ENCODE measurements around the gene SAPCD2. TPM values are rescaled to one million over a fixed set of nuclear protein-coding genes. Genes with fewer than 3 reads are reported as not detected.

SAPCD2 gene
- polyA plus RNA-seq, 3 donors: 5.4 to 6.2 (median 5.9) TPM

DNA sequence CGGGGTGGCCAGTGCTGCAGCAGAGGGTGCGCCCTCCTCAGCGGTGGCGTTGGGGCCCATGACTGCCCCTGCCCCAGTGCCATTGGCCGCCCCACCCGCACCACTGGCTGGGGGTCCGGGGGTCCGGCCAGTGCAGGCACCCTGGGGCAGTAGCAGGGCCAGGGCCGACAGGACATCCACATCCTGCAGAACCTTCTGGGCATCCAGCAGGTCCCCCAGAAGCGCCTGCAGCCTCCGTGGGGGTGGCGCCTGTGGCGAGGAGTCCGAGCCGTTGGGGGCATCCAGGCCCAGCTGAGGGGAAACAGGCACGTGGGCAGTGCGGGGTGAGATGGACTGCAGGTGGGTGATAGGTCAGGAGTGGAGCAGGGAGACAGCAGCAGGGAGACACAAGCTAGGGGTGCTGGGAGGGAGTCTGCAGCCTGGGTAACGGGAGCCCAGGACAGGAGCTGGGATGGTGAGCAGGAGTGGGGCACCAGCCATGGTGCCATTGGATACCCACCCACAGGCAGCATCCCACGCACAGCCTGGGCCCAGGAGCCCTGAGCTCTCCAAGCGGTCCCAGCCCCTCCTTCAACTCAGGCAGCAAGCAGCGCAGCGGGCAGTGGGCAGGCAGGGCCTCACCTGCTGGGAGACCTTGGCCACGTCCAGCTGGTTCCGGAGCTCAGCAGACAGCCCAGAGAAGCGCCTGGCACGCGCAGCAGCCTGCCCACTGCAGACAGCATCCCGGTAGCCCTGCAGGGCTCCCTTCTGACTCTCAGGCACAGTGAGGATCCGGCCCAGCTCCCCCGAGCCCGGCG, 49.4 kb downstream of the SAPCD2 start:
- DNase-seq (ENCODE audit: low read depth in 3 of 3, low spot score in 2 of 3): no peak

DNA sequence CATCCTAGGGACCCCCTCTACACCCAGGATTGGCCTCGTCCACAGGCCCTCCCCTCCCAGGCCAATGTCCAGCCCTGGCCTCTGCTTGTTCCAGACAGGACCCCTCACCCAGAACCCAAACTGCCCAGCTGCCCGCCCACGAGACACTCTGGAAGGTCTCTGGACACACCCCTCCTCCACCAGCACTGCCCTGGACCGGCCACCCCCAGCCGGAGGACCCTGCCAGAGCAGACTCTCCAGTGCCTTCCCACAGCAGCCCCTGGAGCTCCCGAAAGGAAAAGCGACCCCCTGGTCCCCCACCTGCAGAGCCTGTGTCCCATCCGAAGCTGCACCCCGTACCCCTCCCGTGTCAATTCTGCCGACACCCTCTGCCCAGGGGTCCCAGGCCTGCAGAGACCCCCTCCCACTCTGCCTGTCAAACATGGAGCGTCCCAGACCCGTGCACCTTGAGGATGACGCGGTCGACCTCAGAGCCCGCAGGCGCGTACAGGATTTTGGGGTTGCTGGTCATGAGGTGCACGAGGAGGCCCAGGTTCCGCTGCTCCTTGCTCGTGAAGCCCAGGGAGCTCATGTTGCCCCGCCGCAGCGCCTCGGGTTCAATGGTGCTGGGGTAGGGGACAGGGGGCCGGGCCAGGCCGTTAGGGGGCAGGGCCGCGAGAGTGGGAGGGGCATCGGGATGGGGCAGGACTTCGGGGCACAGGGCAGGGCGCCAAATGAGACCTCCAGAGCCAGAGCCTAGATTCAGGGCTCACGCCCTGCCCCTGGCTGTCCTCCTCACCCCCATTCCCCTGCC, 50.3 kb downstream of the SAPCD2 start:
- DNase-seq (ENCODE audit: low read depth in 3 of 3, low spot score in 2 of 3): no peak

DNA sequence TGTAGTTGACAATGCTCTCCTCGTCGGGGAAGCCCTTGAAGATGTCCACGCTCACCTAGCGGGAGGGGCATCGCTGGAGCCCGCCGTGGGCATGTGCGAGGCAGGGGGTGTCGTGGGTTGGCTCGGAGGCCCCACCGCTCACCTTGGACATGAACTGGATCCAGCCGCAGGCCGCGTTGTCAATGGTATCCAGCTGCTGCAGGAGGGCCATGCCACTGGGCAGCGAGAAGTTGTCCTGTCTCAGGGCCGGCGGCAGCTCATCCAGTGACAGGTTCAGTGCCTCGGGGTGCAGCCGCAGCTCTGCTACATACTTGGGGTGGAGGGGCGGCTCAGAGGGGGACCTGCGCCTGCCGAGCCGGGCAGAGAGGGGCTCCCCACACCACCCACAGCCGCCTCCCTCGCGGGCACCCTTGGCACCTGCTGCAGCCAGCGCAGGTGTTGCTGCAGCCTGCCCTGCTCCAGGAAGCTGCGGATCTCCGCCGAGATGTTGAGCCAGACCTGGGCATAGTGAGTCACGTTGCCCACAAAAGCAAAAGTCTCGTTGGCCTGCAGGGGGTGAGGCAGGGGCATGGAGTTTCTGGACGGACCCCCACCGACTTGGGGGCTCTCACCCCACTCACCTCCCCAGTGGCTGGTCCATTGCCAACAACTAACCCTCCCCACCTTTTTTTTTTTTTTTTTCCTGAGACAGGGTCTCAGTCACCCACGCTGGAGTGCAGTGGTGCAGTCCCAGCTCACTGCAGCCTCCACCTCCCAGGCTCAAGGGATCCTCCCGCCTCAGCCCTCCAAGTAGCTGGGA, 51.4 kb downstream of the SAPCD2 start:
- no peak for DNase-seq (ENCODE audit: low read depth in 3 of 3, low spot score in 2 of 3)

DNA sequence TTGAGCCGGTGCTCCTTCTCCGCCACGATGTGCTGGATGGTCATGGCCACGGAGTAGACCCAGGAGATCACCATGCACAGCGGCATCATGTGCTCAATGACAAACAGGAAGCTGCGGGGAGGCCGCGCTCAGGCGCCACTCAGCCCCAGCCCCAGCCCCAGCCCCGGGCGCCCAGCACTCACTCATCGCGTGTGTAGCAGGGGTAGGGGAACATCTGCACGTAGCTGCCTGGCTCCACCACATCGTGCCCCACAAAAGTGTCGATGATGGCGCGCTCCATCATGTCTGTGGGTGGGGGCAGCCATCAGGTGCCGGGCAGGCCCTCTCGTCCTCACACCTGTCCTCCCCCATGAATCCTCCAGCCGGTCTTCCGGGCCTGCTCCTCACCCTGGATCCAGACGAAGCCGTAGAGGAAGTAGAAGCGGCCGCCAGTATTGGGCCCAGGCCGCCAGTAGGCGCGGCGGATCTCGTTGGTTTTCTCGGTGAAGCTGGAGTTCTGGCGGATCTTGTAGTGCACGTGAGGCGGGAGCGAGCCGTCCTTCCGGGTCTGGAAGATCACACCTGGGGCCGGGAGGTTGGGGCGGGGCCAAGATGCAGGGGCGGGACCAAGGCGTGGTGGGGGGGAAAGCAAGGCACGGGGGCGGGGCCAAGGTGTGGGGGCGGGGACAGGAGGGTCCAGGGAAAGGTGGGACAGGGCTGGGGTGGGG, 52.4 kb downstream of the SAPCD2 start:
- DNase-seq (ENCODE audit: low read depth in 3 of 3, low spot score in 2 of 3): no peak

DNA sequence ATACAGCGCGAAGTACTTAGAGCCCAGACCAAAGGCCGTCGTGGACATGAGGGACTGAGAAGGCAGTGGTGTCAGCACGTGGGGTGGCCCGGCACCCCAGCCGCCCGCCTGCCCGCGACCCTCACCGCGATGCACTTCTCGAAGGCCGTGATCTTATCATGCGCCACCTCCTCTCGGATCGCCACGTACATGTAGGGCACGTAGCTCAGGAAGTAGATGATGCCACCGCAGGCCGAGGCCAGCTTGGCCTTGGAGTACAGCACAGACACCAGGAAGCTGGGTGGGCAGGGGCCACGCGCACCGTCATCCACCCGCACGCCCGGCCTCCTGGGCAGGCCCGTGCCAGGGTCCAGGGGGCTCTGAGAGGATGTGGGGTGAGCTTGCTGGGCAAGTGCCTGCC, 53.3 kb downstream of the SAPCD2 start:
- no peak for DNase-seq (ENCODE audit: low read depth in 3 of 3, low spot score in 2 of 3)

DNA sequence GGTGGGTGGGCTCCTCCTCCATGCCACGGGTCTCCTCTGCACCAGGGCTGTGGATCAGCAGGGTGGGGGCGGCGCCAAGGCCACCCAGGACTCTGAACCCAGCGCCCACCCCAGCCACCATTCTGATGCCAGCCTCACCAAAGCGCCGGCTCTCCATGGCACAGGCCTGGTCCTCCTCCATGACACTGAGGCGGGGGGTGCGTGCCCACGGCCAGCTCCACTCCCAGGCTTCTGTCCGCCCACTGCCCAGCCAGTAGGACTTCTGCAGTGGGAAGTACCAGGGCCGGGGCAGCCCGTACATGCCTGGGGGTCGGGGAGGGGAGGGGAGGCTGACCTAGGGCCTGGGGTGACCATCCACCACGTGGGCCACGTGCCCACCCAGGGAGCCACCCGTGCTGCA, 53.9 kb downstream of the SAPCD2 start:
- DNase-seq (ENCODE audit: low read depth in 3 of 3, low spot score in 2 of 3): no peak

DNA sequence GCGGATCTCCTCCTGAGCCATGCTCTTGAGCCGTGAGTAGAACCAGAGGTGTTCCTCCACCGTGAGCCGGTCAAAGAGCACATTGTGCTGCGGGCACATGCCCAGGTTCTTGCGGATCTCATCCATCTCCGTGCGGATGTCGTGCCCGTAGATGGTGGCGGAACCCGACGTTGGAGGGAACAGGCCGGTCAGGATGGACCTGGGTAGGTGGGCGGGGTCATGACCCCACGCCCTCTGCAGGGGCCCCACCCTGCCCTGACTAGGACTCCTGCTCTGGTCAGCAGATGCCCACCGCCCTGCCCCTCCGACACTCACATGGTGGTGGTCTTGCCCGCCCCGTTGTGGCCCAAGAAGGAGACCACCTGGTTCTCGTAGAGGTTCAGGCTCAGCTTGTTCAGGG, 54.4 kb downstream of the SAPCD2 start:
- DNase-seq (ENCODE audit: low read depth in 3 of 3, low spot score in 2 of 3): no peak

DNA sequence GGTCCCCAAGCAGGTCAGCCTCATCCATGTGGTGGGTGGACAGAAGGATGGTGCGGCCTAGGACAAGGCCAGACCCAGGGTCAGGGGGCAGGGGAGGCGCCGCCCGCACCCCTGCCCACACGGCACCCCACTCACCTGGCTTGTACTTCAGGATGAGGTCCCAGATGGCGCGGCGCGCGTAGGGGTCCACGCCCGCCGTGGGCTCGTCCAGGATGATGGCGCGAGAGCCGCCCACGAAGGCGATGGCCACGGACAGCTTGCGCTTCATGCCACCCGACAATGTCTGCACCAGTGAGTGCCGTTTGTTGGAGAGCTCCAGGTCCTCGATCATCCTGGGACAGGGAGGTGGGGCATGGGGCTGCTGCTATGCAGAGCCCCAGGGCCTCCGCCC, 54.8 kb downstream of the SAPCD2 start:
- no peak for DNase-seq (ENCODE audit: low read depth in 3 of 3, low spot score in 2 of 3)

DNA sequence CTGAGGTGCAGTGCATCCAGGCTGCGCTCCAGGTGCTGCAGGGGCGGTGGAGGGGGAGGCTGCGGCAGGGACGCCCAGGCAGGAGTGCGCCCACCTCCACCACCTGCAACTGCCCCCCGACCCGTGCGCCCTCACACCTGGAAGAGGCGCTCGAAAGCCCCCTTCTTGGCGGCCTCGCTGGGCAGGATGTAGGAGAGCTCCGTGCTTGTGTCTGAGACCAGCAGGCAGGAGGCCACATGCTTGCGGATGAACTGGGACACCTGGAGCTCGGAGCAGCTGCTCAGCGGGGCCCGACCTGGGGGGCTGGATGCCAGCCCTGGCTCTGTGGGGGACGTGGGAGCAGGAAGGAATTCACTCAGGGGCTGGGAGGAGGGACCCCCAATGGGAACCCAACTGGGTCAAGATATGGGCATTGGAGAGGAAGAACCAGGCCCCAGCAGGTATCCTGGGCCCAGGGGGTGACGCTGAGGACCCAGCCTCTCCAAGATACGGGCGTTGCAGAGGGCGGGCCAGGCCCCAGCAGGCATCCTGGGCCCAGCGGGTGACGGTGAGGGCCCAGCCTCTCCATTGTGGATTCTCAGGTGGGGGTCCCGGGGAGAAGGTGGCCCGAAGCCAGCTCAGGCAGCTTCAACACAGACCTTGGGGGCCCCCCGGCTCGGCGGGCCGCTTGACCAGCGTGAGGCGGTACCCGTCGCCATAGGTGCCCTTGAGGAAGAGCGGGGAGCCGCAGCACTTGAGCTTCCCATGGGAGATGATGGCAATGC, 55.4 kb downstream of the SAPCD2 start:
- no peak for DNase-seq (ENCODE audit: low read depth in 3 of 3, low spot score in 2 of 3)

DNA sequence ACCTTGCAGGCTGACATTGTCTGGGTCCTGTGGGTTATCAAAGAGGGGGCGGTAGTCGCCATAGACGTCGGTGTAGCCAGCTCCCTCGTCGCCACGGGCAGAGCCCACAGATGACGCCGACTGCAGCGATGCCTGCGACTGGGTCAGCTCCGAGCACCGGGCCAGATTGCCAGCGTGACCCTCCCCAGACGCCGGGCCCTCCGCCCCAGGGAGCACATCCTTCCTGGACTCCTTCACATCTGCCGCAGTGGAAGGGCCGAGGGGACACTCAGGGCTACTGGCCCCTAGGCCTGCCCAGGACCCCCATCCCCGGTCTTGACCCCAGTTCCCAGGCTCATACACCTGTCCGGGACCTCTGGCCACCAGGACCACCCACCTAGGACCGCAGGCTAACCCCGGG, 56.2 kb downstream of the SAPCD2 start:
- DNase-seq (ENCODE audit: low read depth in 3 of 3, low spot score in 2 of 3): no peak

DNA sequence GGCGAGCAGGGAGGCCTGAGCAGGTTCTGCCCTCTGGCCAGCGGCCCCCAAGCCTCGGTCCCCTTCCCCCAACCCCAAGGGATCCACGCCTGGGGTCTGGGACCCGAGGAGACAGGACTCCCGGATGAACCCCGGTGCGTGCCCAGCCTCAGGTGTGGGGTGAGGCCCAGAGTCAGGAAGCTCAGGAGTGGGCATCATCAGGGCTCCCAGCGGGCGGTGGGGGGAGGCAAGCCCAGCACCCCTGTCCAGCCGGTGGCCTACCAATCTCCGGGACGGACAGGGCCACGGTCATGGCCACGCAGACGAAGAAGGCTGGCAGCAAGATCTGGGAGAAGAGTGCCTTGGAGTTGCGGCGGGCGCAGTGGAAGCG, 56.8 kb downstream of the SAPCD2 start:
- DNase-seq (ENCODE audit: low read depth in 3 of 3, low spot score in 2 of 3): no peak

DNA sequence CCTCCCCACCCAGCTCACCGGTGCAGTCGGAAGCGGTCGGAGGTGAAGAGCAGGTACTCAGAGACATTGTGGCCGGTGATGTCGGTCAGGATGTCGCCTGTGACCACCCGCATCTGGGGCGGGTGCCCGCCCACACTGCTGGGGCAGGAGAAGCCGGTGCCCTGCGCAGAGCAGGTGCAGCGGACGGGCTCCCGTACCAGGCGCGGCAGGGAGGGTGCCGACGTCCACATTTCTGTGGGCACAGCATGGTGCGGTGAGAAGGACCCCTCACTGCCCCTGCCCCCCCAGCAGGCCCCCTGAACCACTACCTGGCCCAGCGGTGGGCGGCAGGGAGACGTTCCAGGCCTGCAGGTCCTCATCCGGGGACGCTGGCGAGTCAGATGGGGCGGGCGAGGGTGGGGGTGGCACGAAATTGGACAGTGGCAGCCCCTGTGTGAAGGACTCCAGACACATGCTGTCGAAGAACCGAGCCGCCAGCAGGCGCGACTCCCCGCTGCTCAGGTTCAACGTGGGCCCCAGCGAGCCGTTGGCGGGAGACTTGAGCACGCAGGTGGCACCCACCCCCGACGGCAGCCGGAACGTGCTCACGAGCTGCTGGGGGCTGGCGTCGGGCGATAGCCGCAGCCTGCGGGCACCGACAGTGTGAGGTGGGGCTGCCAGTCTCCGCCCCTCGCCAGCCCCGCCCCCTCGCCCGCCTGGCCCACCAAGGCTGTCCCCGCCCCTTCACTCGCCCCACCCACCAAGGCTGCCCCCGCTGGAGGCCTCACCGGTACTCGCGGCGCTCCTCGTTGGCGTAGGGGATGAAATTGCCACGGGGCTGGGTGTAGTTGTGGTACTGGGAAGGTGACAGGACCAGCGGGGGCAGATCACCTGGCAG, 57.4 kb downstream of the SAPCD2 start:
- DNase-seq (ENCODE audit: low read depth in 3 of 3, low spot score in 2 of 3): no peak

Other genes starting within 250 kb of the SAPCD2 start
- under 1 TPM; 0.54 to 0.80 (median 0.64) TPM for gene AJM1, start 228.1 kb downstream of the SAPCD2 start, polyA plus RNA-seq (ENCODE audit: insufficient read length in 3 of 3)
- 10 to 100 TPM; 59.9 to 76.5 (median 65.2) TPM for gene PHPT1, start 221.1 kb downstream of the SAPCD2 start, polyA plus RNA-seq (ENCODE audit: insufficient read length in 3 of 3)
- gene MAMDC4, start 218.2 kb downstream of the SAPCD2 start, polyA plus RNA-seq (ENCODE audit: insufficient read length in 3 of 3): 1 to 10 TPM; 3.1 to 4.6 (median 4.3) TPM
- 100 to 1,000 TPM; 349 to 395 (median 374) TPM for gene EDF1, start 204.2 kb downstream of the SAPCD2 start, polyA plus RNA-seq (ENCODE audit: insufficient read length in 3 of 3)
- gene TRAF2, start 184.0 kb downstream of the SAPCD2 start, polyA plus RNA-seq (ENCODE audit: insufficient read length in 3 of 3): 10 to 100 TPM; 10.1 to 14.0 (median 10.1) TPM
- gene FBXW5, start 125.8 kb downstream of the SAPCD2 start, polyA plus RNA-seq (ENCODE audit: insufficient read length in 3 of 3): 10 to 100 TPM; 32.5 to 43.5 (median 38.4) TPM
- under 1 TPM; 0.28 to 0.58 (median 0.46) TPM for gene C8G, start 125.3 kb downstream of the SAPCD2 start, polyA plus RNA-seq (ENCODE audit: insufficient read length in 3 of 3)
- gene LCN12, start 118.3 kb downstream of the SAPCD2 start, polyA plus RNA-seq (ENCODE audit: insufficient read length in 3 of 3): 10 to 100 TPM; 13.1 to 18.8 (median 15.9) TPM
- 10 to 100 TPM; 20.9 to 29.3 (median 25.4) TPM for gene PTGDS, start 93.1 kb downstream of the SAPCD2 start, polyA plus RNA-seq (ENCODE audit: insufficient read length in 3 of 3)
- under 1 TPM; 0.03 to 0.23 (median 0.12) TPM for gene LCNL1, start 87.6 kb downstream of the SAPCD2 start, polyA plus RNA-seq (ENCODE audit: insufficient read length in 3 of 3)
- 10 to 100 TPM; 22.3 to 27.0 (median 24.4) TPM for gene PAXX, start 78.1 kb downstream of the SAPCD2 start, polyA plus RNA-seq (ENCODE audit: insufficient read length in 3 of 3)
- under 1 TPM in 2 of 3 donors, not detected in 1; 0.36 to 0.38 TPM for gene CLIC3, start 74.0 kb downstream of the SAPCD2 start, polyA plus RNA-seq (ENCODE audit: insufficient read length in 3 of 3)
- gene ABCA2, start 42.3 kb downstream of the SAPCD2 start, polyA plus RNA-seq (ENCODE audit: insufficient read length in 3 of 3): 10 to 100 TPM; 42.0 to 49.0 (median 46.3) TPM
- gene FUT7, start 38.5 kb downstream of the SAPCD2 start, polyA plus RNA-seq (ENCODE audit: insufficient read length in 3 of 3): under 1 TPM in 1 of 3 donors, not detected in 2; 0.06 TPM
- gene NPDC1, start 24.4 kb downstream of the SAPCD2 start, polyA plus RNA-seq (ENCODE audit: insufficient read length in 3 of 3): 10 to 100 TPM; 16.3 to 20.1 (median 18.7) TPM
- 1 to 10 TPM; 2.9 to 3.9 (median 3.3) TPM for gene ENTPD2, start 16.5 kb downstream of the SAPCD2 start, polyA plus RNA-seq (ENCODE audit: insufficient read length in 3 of 3)
- gene UAP1L1, start 7.0 kb upstream of the SAPCD2 start, polyA plus RNA-seq (ENCODE audit: insufficient read length in 3 of 3): 1 to 10 TPM; 3.5 to 5.4 (median 3.8) TPM
- gene MAN1B1, start 16.4 kb upstream of the SAPCD2 start, polyA plus RNA-seq (ENCODE audit: insufficient read length in 3 of 3): 10 to 100 TPM; 43.6 to 48.3 (median 47.0) TPM
- gene DPP7, start 44.2 kb upstream of the SAPCD2 start, polyA plus RNA-seq (ENCODE audit: insufficient read length in 3 of 3): 10 to 100 TPM; 11.8 to 19.8 (median 11.9) TPM
- not detected for gene GRIN1, start 68.6 kb upstream of the SAPCD2 start, polyA plus RNA-seq (ENCODE audit: insufficient read length in 3 of 3)
- gene LRRC26, start 99.5 kb upstream of the SAPCD2 start, polyA plus RNA-seq (ENCODE audit: insufficient read length in 3 of 3): not detected
- gene TMEM210, start 101.5 kb upstream of the SAPCD2 start, polyA plus RNA-seq (ENCODE audit: insufficient read length in 3 of 3): not detected
- 10 to 100 TPM; 29.1 to 34.5 (median 31.9) TPM for gene ANAPC2, start 118.0 kb upstream of the SAPCD2 start, polyA plus RNA-seq (ENCODE audit: insufficient read length in 3 of 3)
- gene SSNA1, start 118.1 kb upstream of the SAPCD2 start, polyA plus RNA-seq (ENCODE audit: insufficient read length in 3 of 3): 10 to 100 TPM; 41.4 to 52.2 (median 43.2) TPM
- 10 to 100 TPM; 12.8 to 15.5 (median 13.2) TPM for gene TPRN, start 130.2 kb upstream of the SAPCD2 start, polyA plus RNA-seq (ENCODE audit: insufficient read length in 3 of 3)
- gene TMEM203, start 135.1 kb upstream of the SAPCD2 start, polyA plus RNA-seq (ENCODE audit: insufficient read length in 3 of 3): 10 to 100 TPM; 39.7 to 44.3 (median 42.6) TPM
- gene NDOR1, start 135.1 kb upstream of the SAPCD2 start, polyA plus RNA-seq (ENCODE audit: insufficient read length in 3 of 3): 1 to 10 TPM; 7.6 to 8.2 (median 8.2) TPM
- gene RNF208, start 151.7 kb upstream of the SAPCD2 start, polyA plus RNA-seq (ENCODE audit: insufficient read length in 3 of 3): 1 to 10 TPM; 5.1 to 7.2 (median 5.2) TPM
- gene CYSRT1, start 154.6 kb upstream of the SAPCD2 start, polyA plus RNA-seq (ENCODE audit: insufficient read length in 3 of 3): 1 to 10 TPM; 3.1 to 6.6 (median 5.6) TPM
- gene RNF224, start 156.9 kb upstream of the SAPCD2 start, polyA plus RNA-seq (ENCODE audit: insufficient read length in 3 of 3): 1 to 10 TPM; 3.0 to 8.0 (median 4.6) TPM
- 1 to 10 TPM; 2.8 to 6.0 (median 5.2) TPM for gene SLC34A3, start 160.3 kb upstream of the SAPCD2 start, polyA plus RNA-seq (ENCODE audit: insufficient read length in 3 of 3)
- gene TUBB4B, start 170.7 kb upstream of the SAPCD2 start, polyA plus RNA-seq (ENCODE audit: insufficient read length in 3 of 3): 100 to 1,000 TPM; 332 to 418 (median 352) TPM
- 1 to 10 TPM in 2 of 3 donors, under 1 TPM in 1; 0.75 to 1.6 (median 1.1) TPM for gene STPG3, start 180.7 kb upstream of the SAPCD2 start, polyA plus RNA-seq (ENCODE audit: insufficient read length in 3 of 3)
- 10 to 100 TPM; 45.5 to 54.0 (median 51.3) TPM for gene NELFB, start 184.8 kb upstream of the SAPCD2 start, polyA plus RNA-seq (ENCODE audit: insufficient read length in 3 of 3)
- gene TOR4A, start 207.2 kb upstream of the SAPCD2 start, polyA plus RNA-seq (ENCODE audit: insufficient read length in 3 of 3): 1 to 10 TPM; 3.7 to 4.3 (median 4.2) TPM
- gene NRARP, start 231.7 kb upstream of the SAPCD2 start, polyA plus RNA-seq (ENCODE audit: insufficient read length in 3 of 3): 1 to 10 TPM; 5.3 to 7.5 (median 6.4) TPM